ENCODE measurements around the gene UBA7.
"Not testable (repeated sequence)": the region's sequence is repeated elsewhere in the genome, so short reads cannot be mapped to it uniquely, and the experiment has no call there.

The UBA7 gene

GRCh38 chr3:49787536-49787935, 26.2 kb downstream of the UBA7 start:
- FAIRE-seq (no peak), DNase-seq (ENCODE audit: insufficient read length, low spot score) (no peak)
- TF ChIP-seq, protein P1, sequence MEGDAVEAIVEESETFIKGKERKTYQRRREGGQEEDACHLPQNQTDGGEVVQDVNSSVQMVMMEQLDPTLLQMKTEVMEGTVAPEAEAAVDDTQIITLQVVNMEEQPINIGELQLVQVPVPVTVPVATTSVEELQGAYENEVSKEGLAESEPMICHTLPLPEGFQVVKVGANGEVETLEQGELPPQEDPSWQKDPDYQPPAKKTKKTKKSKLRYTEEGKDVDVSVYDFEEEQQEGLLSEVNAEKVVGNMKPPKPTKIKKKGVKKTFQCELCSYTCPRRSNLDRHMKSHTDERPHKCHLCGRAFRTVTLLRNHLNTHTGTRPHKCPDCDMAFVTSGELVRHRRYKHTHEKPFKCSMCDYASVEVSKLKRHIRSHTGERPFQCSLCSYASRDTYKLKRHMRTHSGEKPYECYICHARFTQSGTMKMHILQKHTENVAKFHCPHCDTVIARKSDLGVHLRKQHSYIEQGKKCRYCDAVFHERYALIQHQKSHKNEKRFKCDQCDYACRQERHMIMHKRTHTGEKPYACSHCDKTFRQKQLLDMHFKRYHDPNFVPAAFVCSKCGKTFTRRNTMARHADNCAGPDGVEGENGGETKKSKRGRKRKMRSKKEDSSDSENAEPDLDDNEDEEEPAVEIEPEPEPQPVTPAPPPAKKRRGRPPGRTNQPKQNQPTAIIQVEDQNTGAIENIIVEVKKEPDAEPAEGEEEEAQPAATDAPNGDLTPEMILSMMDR (IDR thresholded peaks at IDR 0.05; ENCODE audit: insufficient read depth, missing control alignments), result no peak

DNA sequence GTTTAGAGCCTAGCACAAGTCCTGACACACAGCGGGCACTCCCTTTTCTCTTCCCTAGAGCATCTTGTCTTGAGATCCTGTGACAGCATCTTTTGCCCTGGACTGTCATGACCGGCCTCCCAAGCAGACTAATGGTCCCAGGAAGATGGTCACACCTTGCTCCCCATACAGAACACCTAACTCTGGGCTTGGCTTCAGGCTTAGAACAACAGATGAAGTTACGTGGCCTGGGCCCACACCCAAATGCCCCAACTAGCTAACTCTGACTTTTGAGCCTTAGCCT, 26.6 kb downstream of the UBA7 start:
- TF ChIP-seq, protein P1 (IDR thresholded peaks at IDR 0.05; ENCODE audit: insufficient read depth, missing control alignments), result no peak
- FAIRE-seq (no peak), DNase-seq (ENCODE audit: insufficient read length, low spot score) (no peak)

GRCh38 chr3:49786357-49787181, 27.2 kb downstream of the UBA7 start, which contains the start of gene IP6K1:
IP6K1 (minus strand) TSS chr3:49786542; CDS start chr3:49748040, 38,502 bp downstream.
- TF ChIP-seq, protein P1 (IDR thresholded peaks at IDR 0.05; ENCODE audit: insufficient read depth, missing control alignments), result no peak
- DNase-seq (ENCODE audit: insufficient read length, low spot score) (peak; percentile 99), FAIRE-seq (peak; percentile 35)

DNA sequence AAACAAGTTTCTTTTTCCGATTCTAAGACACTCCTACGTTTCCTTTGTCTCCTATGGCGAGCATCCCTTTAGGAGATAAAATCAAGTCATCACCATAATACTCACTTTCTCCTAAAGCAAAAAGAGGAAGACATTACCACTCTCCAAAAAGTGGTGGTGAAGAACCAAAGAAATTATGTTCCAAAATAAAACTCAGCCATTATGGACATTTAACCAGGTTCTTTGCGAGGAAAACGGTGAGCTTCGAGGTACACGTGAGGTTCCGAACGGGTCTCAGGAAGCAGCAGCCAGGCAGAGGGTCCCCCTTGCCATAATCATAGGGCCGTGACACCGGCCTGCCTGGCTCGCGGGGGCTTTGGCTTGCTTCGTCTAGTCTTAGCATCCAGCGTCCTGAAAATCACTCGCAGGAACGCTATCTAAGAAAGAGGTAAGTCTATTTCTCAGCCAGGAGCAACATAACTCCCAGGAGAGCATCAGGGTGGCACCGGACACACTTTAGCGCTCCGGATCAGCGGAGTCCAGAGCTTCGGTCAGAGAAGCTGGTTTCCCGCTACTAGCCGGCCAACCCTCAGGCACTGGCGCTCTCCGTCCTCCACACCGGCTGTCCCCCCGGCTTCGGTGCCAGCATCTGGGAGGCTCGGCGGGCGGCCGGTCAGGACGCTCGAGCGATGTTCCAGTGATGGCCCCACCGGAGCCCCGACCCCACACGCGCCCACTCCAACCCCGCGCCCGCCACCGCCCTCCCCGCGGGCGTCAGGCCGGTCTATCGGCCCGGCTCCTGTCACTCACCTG, 28.0 kb downstream of the UBA7 start:
- TF ChIP-seq, protein P1 (IDR thresholded peaks at IDR 0.05; ENCODE audit: insufficient read depth, missing control alignments), result no peak
- no peak for DNase-seq (ENCODE audit: insufficient read length, low spot score)
- FAIRE-seq, result no peak

DNA sequence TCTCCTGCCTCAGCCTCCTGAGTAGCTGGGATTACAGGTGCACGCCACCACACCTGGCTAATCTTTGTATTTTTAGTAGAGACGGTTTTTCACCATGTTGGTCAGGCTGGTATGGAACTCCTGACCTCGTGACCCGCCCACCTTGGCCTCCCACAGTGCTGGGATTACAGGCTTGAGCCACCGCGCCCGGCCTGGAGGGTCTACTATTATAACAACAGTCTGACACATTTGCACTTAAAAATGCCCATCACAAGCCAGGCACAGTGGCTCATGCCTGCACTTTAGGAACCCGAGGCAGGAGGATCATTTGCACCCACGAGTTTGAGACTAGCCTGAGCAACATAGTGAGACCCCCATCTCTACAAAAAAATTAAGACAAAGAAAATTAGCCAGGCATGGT, 31.5 kb downstream of the UBA7 start:
- FAIRE-seq; DNase-seq (ENCODE audit: insufficient read length, low spot score): not testable (repeated sequence)

DNA sequence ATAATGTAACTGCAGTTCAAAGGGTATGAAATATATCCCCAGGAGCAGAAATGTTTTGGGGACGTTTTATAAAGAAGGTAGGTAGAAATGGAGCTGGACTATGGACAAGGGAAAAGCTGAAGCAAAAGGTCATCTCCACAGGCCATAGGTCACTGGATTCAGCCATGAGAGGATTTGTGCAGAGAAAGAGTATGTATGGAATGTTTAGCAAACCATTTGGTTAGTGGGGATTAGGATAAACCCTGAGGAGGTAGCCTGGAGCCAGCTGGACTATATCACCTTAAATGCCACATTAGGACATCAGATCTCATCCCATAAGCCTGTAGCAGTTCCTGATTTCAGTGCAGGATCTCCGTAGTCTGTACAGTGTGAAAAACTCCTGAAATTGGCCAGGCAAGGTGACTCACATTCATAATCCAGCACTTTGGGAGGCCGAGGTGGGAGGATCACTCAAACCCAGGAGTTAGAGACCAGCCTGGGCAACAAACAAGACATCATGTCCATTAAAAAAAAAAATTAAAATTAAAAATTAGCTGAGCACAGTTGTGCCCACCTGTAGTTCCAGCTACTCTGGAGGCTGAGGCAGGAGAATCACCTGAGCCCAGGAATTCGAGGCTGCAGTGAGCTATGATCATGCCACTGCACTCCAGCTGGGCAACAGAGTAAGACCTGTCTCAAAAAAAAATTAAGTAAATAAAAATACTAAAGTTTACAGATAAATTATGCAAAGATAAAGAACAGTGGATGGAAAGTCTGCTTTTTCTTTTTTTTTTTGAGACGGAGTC, 32.1 kb downstream of the UBA7 start:
- FAIRE-seq (peak; percentile 86), DNase-seq (ENCODE audit: insufficient read length, low spot score) (peak; percentile 40)
- TF ChIP-seq, protein P1 (IDR thresholded peaks at IDR 0.05; ENCODE audit: insufficient read depth, missing control alignments), result no peak

DNA sequence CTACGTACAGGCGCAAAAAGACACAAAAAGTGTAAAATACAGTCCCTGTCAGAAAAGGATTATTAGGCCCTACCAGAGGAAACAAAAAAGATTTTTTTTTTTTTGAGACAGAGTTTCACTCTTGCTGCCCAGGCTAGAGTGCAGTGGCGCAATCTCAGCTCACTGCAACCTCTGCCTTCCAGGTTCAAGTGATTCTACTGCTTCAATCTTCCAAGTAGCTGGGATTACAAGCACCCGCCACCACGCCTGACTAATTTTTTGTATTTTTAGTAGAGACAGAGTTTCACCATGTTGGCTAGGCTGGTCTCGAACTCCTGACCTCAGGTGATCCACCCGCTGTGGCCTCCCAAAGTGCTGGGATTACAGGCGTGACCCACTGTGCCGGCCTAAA, 32.8 kb downstream of the UBA7 start:
- not testable (repeated sequence) for DNase-seq (ENCODE audit: insufficient read length, low spot score); FAIRE-seq

Measured in D721Med (cell line).